ENCODE data around the gene FGFR3.

- TF ChIP-seq CTCF (IDR thresholded peaks at IDR 0.05) (no peak), POLR2A (IDR thresholded peaks at IDR 0.05) (no peak), EP300 (IDR thresholded peaks at IDR 0.05) (no peak)
These were observed 6.6 kb downstream of the FGFR3 start for GRCh38 chr4:1799387-1800375.
